GM10248 (cell line): ENCODE measurements around the gene KRTAP9-4.
"Not testable (repeated sequence)": the region's sequence is repeated elsewhere in the genome, so short reads cannot be mapped to it uniquely, and the experiment has no call there.

Experiments
- CTCF ChIA-PET: fragments of 300-600 bp; sonication (Branson Sonifier 250); formaldehyde crosslinking; extraction: SDS; loops from one replicate; lab custom pipeline; 2021; ENCODE audit warnings: antibody characterized with exemption; lab: Yijun Ruan, JAX
- POLR2A ChIA-PET: fragments of 350-650 bp; sonication (Branson Sonifier 250); formaldehyde crosslinking; extraction: SDS; loops from one replicate; lab custom pipeline; 2020; ENCODE audit warnings: antibody characterized with exemption; lab: Yijun Ruan, JAX
- DNase-seq: peaks from one replicate; pipeline ENCODE4 v3.0.0; 2012; ENCODE audit errors: extremely low spot score
- CTCF ChIP-seq: IDR thresholded peaks from 2 replicates; pipeline ENCODE4 v1.5.1; 2012; ENCODE audit warnings: mild to moderate bottlenecking, low read depth; ENCODE audit errors: extremely low read depth, missing control alignments, control extremely low read depth

Gene KRTAP9-4

DNA sequence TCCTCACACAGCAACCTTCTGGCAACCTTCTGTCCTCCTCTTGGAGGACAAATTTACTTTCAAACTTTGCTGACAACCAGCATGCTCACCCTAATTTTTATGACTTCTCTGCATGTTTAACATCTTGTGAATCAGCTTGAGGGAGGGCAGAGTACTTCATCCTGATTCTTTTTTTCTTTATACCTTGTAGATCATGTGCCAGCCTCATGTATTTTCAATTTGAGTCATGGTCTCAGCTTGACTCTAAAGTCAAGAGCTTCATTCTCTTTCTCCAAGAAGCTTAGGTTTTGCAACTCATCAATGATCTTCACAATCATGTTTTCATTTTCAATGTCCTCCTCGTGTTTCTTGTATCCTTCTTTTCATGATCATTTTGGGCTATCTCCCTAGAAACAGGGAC lies 22.4 kb downstream of the KRTAP9-4 start:
- DNase-seq, result no peak
- no peak for TF ChIP-seq CTCF
- CTCF ChIA-PET, result no interaction called here
- POLR2A ChIA-PET, result no interaction called here

GRCh38 chr17:41275648-41276190 lies 26.2 kb downstream of the KRTAP9-4 start, which contains the start of gene KRTAP9-7:
Gene KRTAP9-7 (plus strand): TSS chr17:41275698. CDS start chr17:41275698, 0 bp downstream.
- DNase-seq, POLR2A ChIA-PET: not testable (repeated sequence)
- CTCF ChIA-PET, result interaction anchor here (1.0 to 1.2 kb wide), 2 partner anchors 15 to 17 kb away, joined by 3 read pairs; no protein-coding TSS in a partner anchor

GRCh38 chr17:41278176-41278955 lies 28.9 kb downstream of the KRTAP9-4 start:
- no peak for DNase-seq
- POLR2A ChIA-PET, result no interaction called here
- CTCF ChIA-PET, result interaction anchor here (1.5 kb wide), 1 partner anchor 15 kb away, joined by 3 read pairs; no protein-coding TSS in a partner anchor
- TF ChIP-seq CTCF, result no peak

DNA sequence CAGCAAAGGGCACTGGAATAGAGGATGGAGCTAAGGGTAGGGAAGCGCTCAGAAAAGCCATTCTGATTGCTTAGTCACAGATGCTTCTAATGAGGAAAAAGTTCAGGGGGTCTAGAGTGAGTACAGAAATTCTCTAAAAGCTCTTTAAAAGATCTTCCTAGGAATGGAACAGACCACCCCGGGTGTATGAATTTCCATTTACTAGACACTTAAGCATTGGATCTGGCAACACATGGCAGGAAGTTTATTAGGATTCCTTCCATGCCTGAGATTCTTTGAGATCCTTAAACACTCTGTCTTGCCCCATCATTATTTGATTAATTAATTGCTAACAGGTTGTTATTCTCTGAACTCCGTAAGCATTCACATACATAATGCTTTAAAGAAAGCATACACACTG lies 34.6 kb downstream of the KRTAP9-4 start:
- POLR2A ChIA-PET, result no interaction called here
- no peak for TF ChIP-seq CTCF
- no peak for DNase-seq
- CTCF ChIA-PET, result no interaction called here

DNA sequence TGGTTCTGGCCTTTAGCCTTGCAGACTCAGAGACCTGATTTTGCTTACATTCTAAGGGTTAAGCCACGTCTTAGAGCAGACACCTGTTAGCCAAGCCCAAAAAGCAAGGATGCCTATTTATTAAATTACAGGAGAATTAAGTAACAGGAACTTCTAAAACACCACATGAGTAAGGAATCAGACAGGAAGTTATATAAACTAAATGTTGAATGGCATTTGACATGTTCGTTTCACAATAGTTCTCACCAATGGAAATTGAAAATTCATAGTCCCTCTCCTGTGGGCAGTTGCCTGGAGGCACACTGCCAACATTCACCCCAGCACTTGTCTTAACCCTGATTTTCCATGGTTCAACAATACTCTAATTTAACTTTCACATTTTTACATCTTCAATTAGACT lies 35.1 kb downstream of the KRTAP9-4 start:
- no peak for TF ChIP-seq CTCF
- CTCF ChIA-PET, result no interaction called here
- POLR2A ChIA-PET, result no interaction called here
- no peak for DNase-seq

- peak; percentile 1 for DNase-seq
- CTCF ChIA-PET, result no interaction called here
- no peak for TF ChIP-seq CTCF
- POLR2A ChIA-PET, result no interaction called here
Measured at GRCh38 chr17:41287050-41287449, 37.6 kb downstream of the KRTAP9-4 start.

- no peak for TF ChIP-seq CTCF
- ChIA-PET POLR2A (no interaction called here), CTCF (no interaction called here)
- no peak for DNase-seq
Measured at GRCh38 chr17:41294016-41294415, 44.5 kb downstream of the KRTAP9-4 start.
